NK-92 (cell line): Measurements from ENCODE around the gene ROPN1B.

Experiments
- DNase-seq: peaks from one replicate; lab custom pipeline; 2025; ENCODE audit not compliant: unreplicated experiment; lab: John Stamatoyannopoulos, UW

Gene ROPN1B

DNA sequence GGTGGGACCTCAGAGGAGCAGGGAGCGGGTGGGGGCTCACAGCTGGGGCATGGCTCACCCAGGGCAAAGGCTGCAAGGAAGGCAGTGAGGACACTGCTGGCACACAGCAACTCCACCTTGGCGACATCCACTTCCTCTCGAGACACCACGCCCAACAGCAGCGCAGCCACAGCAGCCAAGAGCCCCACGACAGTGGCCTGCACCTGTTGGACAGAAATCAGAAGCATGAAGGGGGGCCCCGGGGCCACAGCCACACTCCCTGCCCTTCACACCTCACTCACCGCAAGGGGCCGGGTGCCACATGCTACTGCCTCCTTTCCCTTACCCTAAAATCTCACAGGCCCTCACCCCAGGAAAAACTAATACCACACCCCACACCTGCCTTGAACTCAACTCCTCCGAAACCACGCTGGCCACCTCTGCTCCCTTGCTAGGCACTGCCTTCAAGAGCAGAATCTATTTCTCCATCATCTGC is 57.3 kb downstream of the ROPN1B start:
- DNase-seq = no peak

DNA sequence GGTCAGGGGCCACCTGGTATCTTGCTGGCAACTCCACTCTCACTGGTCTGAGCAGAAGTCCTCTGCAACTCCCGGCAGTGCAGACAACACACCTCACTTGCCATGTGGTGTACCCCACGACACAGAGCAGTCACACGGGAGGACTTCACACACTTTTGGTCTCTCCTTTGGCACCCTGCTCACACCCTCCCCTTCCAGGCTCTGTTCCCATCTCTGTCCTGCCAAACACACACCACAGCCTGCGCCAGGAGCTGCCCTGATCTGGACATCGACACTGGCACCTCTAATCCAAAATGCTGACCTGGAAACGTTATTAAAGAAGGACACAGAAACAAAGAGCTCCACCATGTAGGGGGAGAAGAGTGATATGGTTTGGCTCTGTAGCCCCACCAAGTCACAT is 57.8 kb downstream of the ROPN1B start:
- DNase-seq = no peak

DNA sequence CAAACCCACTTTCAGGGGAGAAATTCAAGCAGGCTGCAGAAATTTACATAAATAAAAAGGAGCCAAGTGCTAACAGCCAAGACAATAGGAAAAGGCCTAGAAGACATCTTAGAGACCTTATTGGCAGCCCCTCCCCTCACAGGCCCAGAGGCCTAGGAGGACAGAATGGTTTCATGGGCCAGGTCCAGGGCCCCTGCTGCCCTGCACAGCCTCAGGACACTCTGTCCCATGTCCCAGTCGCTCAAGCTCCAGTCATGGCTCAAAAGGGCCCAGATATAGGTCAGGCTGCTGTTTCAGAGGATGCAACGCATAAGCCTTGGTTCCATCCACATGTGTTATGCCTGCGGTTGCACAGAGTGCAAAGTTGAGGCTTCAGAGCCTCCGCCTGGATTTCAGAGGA is 59.1 kb downstream of the ROPN1B start:
- no peak for DNase-seq

DNA sequence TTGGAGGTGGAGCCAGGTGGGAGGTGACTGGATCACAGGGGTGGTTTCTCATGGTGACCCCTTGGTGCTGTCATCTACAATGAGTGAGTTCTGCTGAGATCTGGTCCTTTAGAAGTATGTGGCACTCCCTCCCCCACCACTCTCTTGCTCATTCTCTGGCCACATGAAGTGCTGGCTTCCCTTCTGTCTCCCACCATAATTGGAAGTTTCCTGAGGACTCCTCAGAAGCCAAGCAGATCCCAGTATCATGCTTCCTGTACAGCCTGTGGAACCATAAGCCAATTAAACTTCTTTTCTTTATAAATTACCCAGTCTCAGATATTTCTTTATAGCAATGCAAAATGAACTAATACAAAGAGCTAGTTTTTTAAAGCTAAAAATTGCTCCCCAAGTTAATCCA is 60.3 kb downstream of the ROPN1B start:
- no peak for DNase-seq

DNA sequence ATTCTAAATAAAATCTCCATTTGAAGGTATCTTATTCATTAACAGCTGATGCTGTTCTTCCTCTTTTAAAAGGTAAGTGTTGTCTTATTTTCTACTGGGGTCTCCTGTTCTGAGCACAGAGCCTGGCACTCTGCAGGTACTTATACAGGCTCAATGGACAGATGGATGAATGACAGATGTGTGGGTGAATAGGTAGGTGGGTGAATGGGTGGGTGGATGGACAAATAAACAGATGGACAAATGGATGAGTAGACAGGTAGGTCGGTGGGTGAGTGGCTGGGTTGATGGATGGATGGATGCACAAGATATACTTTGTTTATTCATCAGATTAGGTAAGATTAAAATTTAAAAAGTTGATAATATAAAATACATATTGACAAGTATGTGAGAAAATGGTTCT is 61.5 kb downstream of the ROPN1B start:
- no peak for DNase-seq

DNA sequence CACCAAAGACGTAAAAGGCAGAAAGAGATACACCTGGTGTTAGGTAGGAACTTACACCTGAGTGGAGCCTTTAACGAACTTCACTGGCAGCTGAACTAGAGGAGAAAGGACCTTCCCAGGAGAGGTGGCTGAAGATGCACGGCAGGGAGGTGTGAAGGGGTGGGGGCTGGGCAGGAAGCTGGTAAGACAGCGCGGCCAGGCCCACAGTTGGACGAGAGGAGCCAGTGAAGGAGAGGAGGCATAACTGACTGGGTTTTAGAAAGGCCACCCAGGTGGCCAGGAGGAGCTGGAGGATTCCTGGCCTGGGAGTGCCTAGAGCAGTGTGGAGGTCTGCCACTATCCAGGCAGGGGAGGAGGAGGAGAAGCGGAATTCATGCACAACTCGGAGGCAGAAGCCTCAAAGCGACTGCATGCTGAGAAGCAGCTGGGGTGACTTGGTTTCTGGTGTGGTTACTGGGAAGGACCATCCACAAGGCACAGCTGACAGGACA is 63.0 kb downstream of the ROPN1B start:
- DNase-seq = no peak
